Activated T-cell treated with anti-CD3 and anti-CD28 coated beads, Interleukin-2, amount 50 U/mL, for 72 hours (primary cell): Measurements from ENCODE around the gene ARRDC3. TPM values are rescaled to one million over a fixed set of nuclear protein-coding genes. Genes with fewer than 3 reads are reported as not detected.
A peak's percentile ranks its signal among the peaks of the same experiment; 100 is the strongest.
"Not testable (repeated sequence)": the region's sequence is repeated elsewhere in the genome, so short reads cannot be mapped to it uniquely, and the experiment has no call there.

Experiments used
- ATAC-seq, 2 donors: fragments of 150-1000 bp; cut with Tn5 transposase; replicated peaks in 1 of 2; 2 replicates each; pipeline ENCODE4 v1.10.0; 2021; ENCODE audit warnings: moderate library complexity in 2 of 2, mild to moderate bottlenecking in 1 of 2
- DNase-seq, 2 donors: peaks; one replicate each; pipeline ENCODE4 v3.0.0; 2021 to 2022; ENCODE audit warnings: mixed read lengths in 1 of 2
- H3K27ac Mint-ChIP-seq: one replicate; pipeline ENCODE4 v1.8.0; 2022; ENCODE audit warnings: mild to moderate bottlenecking, moderate library complexity, mixed read lengths
- H3K27me3 Mint-ChIP-seq: one replicate; pipeline ENCODE4 v1.8.0; 2022; ENCODE audit warnings: low read depth, mixed read lengths
- H3K36me3 Mint-ChIP-seq, 2 donors: one replicate each; pipeline ENCODE4 v1.8.0; 2022; ENCODE audit warnings: mixed read lengths in 2 of 2, mild to moderate bottlenecking in 1 of 2; ENCODE audit not compliant: insufficient read depth in 2 of 2
- H3K4me1 Mint-ChIP-seq: one replicate; pipeline ENCODE4 v1.8.0; 2022; ENCODE audit warnings: low read depth, mixed read lengths
- H3K4me3 Mint-ChIP-seq, 2 donors: one replicate each; pipeline ENCODE4 v1.8.0; 2022; ENCODE audit warnings: mild to moderate bottlenecking in 2 of 2, mixed read lengths in 2 of 2, moderate library complexity in 2 of 2
- H3K9me3 Mint-ChIP-seq, 2 donors: one replicate each; pipeline ENCODE4 v1.8.0; 2022; ENCODE audit warnings: mixed read lengths in 2 of 2
- total RNA-seq, 2 donors: library from RNA; stranded (reverse); gene quantifications; one replicate each; pipeline ENCODE4 v1.2.3, GENCODE V29; 2022

ARRDC3 gene
- total RNA-seq, 2 donors from 2014 or later: 12.8 to 21.1 TPM

DNA sequence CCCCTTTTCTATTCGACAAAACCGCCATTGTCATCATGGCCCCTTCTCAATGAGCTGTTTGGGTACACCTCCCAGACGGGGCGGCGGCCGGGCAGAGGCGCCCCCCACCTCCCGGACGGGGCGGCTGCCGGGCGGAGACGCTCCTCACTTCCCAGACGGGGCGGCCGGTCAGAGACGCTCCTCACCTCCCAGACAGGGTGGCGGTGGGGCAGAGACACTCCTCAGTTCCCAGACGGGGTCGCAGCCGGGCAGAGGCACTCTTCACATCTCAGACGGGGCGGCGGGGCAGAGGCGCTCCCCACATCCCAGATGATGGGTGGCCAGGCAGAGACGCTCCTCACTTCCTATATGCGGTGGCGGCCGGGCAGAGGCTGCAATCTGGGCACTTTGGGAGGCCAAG is 40.2 kb downstream of the ARRDC3 start:
- H3K36me3 Mint-ChIP-seq, DNase-seq, H3K27ac Mint-ChIP-seq, H3K9me3 Mint-ChIP-seq, ATAC-seq, H3K4me1 Mint-ChIP-seq, H3K4me3 Mint-ChIP-seq, H3K27me3 Mint-ChIP-seq: not testable (repeated sequence)

DNA sequence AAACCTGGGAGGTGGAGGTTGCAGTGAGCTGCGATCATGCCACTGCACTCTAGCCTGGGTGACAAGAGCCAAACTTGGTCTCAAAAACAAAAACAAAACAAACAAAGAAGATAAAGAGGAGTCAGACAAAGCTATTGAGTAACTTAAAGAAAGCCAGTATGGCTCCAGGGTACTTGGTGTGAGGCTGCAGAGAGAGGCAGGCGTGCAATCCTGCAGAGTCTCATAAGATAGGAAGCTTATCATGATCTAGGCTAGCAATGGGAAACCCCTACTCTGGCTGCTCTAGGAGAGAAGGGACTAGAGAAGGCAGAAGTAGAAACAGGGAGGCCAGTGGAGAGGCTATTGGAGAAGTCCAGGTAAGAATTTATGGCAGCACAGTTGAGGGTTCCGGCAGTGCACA is 42.0 kb downstream of the ARRDC3 start:
- Mint-ChIP-seq H3K9me3 (no peaks in the 10 kb centered on the region), H3K36me3 (no peaks in the 10 kb centered on the region), H3K27me3 (no peaks in the 10 kb centered on the region), H3K4me1 (peaks cover 9% of the 10 kb centered on the region), H3K4me3 (no peak overlapping the region), H3K27ac (no peak overlapping the region)
- ATAC-seq (no peak), DNase-seq (no peak)

DNA sequence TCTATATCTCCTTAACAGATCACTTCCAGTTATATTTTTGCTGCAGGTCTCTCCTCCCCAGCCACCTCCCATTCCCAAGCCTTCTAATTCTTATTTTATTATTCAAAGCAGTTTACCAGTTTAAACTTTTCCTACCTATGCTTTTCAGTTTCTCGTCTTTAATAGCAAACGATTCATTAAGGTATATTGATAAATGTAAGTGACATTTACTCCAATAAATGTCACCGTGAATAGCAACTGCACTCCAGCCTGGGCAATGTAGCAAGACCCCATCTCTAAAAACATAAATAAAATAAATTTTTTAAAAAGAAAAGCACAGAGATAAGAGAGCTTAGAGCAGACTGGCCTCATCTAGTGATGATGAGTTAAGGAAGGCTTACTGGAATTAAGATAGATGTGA is 42.6 kb downstream of the ARRDC3 start:
- H3K27ac Mint-ChIP-seq: no peak overlapping the region
- H3K27me3 Mint-ChIP-seq: no peaks in the 10 kb centered on the region
- ATAC-seq: no peak
- peaks cover 9% of the 10 kb centered on the region for H3K4me1 Mint-ChIP-seq
- no peaks in the 10 kb centered on the region for H3K36me3 Mint-ChIP-seq
- no peak for DNase-seq
- H3K9me3 Mint-ChIP-seq: no peaks in the 10 kb centered on the region
- H3K4me3 Mint-ChIP-seq: no peak overlapping the region

DNA sequence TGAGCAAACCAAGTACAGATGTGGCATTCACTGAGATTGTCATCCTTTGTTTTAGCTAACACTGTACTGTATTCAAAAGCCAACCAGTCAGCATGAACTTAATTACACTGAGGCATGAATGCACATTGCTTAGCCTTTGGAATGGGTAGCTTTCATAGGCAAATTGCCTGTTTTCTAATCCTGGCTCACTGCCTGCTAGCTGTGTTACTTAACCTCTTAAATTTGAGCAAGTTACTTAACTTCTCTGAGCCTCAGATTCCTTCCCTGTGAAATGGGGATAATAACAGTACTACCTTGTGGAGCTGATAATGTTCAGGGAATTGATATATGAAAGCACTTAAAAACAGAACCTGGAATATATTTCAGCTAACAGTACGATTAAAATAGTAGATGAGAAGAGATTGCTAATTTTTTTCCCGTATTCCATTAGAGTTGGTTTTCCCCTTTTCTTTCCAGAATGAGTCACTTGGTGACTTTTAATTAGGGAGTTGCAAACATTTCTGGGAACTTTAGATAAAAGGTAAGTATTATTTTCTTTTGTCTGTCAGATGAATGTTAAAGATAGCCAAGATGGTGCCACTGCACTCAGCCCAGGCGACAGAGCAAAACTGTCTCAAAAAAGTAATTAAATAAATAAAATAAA is 43.9 kb downstream of the ARRDC3 start:
- no peak for ATAC-seq
- no peak overlapping the region for H3K4me3 Mint-ChIP-seq
- H3K4me1 Mint-ChIP-seq: peaks cover 9% of the 10 kb centered on the region
- H3K27ac Mint-ChIP-seq: no peak overlapping the region
- DNase-seq: no peak
- no peaks in the 10 kb centered on the region for H3K27me3 Mint-ChIP-seq
- H3K36me3 Mint-ChIP-seq: no peaks in the 10 kb centered on the region
- no peaks in the 10 kb centered on the region for H3K9me3 Mint-ChIP-seq

GRCh38 chr5:91332267-91333045 is 50.7 kb downstream of the ARRDC3 start:
- H3K9me3 Mint-ChIP-seq: no peaks in the 10 kb centered on the region
- DNase-seq (peak; percentile 27 to 35), ATAC-seq (peak; percentile 91)
- no peaks in the 10 kb centered on the region for H3K36me3 Mint-ChIP-seq
- peak overlapping the region in 1 of 2 donors; percentile 60 for H3K4me3 Mint-ChIP-seq
- peaks cover 29% of the 10 kb centered on the region for H3K4me1 Mint-ChIP-seq
- peak overlapping the region; percentile 44 for H3K27ac Mint-ChIP-seq
- peaks cover 28% of the 10 kb centered on the region for H3K27me3 Mint-ChIP-seq

DNA sequence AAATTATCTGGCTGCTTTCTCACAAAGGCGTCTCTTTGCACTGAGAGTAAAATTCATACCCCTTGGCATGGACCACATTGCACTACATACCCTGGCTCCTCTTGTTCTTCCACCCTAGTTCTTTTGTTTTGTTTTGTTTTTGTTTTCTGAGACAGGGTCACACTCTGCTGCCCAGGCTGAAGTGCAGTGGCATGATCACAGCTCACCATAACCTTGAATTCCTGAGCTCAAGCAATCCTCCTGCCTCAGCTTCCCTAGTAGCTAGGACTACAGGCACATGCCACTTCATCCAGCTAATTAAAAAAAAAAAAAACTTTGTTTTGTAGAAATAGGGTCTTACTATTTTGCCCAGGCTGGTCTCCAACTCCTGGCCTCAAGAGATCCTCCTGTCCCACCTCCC is 51.4 kb downstream of the ARRDC3 start:
- ATAC-seq (no peak), DNase-seq (no peak)
- Mint-ChIP-seq H3K27ac (no peak overlapping the region), H3K36me3 (no peaks in the 10 kb centered on the region), H3K4me1 (peaks cover 29% of the 10 kb centered on the region), H3K4me3 (no peak overlapping the region), H3K9me3 (no peaks in the 10 kb centered on the region), H3K27me3 (peaks cover 36% of the 10 kb centered on the region)

DNA sequence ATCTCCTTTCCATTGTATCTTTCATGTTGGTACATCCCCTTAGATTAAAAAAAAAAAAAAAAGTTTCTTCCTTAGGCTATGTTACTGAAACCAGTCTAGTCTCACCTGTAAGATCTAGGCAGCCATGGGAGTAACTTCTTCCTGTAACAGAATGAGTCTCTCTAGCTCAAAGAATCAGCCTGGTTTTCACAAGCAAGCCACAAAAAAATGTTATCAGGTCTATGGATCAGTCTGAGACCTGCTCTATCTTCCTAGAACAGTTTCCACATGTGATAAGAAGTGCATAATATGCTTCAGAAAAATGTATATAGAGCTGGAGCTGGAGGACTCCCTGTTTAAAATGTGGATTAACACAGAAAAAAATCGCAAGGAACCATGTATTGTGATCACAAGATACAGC is 53.8 kb downstream of the ARRDC3 start:
- Mint-ChIP-seq H3K4me3 (no peak overlapping the region), H3K27ac (no peak overlapping the region), H3K9me3 (no peaks in the 10 kb centered on the region), H3K4me1 (peaks cover 29% of the 10 kb centered on the region), H3K36me3 (no peaks in the 10 kb centered on the region), H3K27me3 (peaks cover 38% of the 10 kb centered on the region)
- ATAC-seq (peak; percentile 44 to 63), DNase-seq (no peak)

- Mint-ChIP-seq H3K9me3 (no peaks in the 10 kb centered on the region), H3K4me3 (no peak overlapping the region), H3K27ac (no peak overlapping the region), H3K4me1 (peaks cover 29% of the 10 kb centered on the region), H3K27me3 (peaks cover 35% of the 10 kb centered on the region), H3K36me3 (no peaks in the 10 kb centered on the region)
- no peak for ATAC-seq
- DNase-seq: no peak
Observed at GRCh38 chr5:91328743-91329142, 54.4 kb downstream of the ARRDC3 start.

GRCh38 chr5:91322981-91323380 is 60.1 kb downstream of the ARRDC3 start:
- not testable (repeated sequence) for H3K4me3 Mint-ChIP-seq, ATAC-seq, H3K36me3 Mint-ChIP-seq, H3K9me3 Mint-ChIP-seq, H3K4me1 Mint-ChIP-seq, H3K27ac Mint-ChIP-seq, DNase-seq
- peaks cover 13% of the 10 kb centered on the region for H3K27me3 Mint-ChIP-seq

- ATAC-seq (no peak), DNase-seq (no peak)
- no peaks in the 10 kb centered on the region for H3K36me3 Mint-ChIP-seq
- H3K4me3 Mint-ChIP-seq: no peak overlapping the region
- H3K4me1 Mint-ChIP-seq: peaks cover 17% of the 10 kb centered on the region
- no peak overlapping the region for H3K27ac Mint-ChIP-seq
- H3K27me3 Mint-ChIP-seq: no peaks in the 10 kb centered on the region
- H3K9me3 Mint-ChIP-seq: peaks cover 0 to 1% of the 10 kb centered on the region in 2 donors
Observed at GRCh38 chr5:91319667-91320066, 63.5 kb downstream of the ARRDC3 start.

DNA sequence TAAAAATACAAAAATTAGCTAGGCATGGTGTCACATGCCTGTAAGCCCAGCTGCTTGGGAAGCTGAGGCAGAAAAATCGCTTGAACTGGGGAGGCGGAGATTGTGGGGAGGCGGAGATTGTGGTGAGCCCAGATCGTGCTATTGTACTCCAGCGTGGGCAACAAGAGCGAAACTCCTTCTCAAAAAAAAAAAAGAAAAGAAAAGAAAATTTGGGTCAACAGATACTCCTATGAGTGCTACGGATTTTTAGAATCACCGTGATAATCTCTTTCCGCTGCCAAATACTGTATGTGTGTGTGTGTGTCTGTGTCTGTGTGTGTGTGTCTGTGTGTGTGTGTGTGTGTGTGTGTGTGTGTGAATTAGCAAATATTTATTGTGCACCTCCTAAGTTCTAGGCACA is 64.4 kb downstream of the ARRDC3 start:
- Mint-ChIP-seq H3K4me1 (peaks cover 27% of the 10 kb centered on the region), H3K27ac (peak overlapping the region; percentile 9), H3K36me3 (no peaks in the 10 kb centered on the region), H3K9me3 (peaks cover 0 to 1% of the 10 kb centered on the region in 2 donors), H3K4me3 (peak overlapping the region in 1 of 2 donors; percentile 11), H3K27me3 (no peaks in the 10 kb centered on the region)
- DNase-seq (peak; percentile 15 to 36), ATAC-seq (no peak)
